Stromal cell of bone marrow (primary cell): ENCODE data around the gene SPTBN1.

ENCODE experiments used
- DNase-seq: peaks from one replicate; pipeline ENCODE4 v3.0.0-alpha.2; 2012; ENCODE audit warnings: low read depth

SPTBN1 gene

GRCh38 chr2:54591551-54591950 is 135.4 kb downstream of the SPTBN1 start:
- no peak for DNase-seq

GRCh38 chr2:54593249-54593648 is 137.1 kb downstream of the SPTBN1 start:
- DNase-seq: no peak

- DNase-seq: no peak
These were observed 137.9 kb downstream of the SPTBN1 start for GRCh38 chr2:54594048-54594447.

GRCh38 chr2:54595161-54595803 is 139.2 kb downstream of the SPTBN1 start:
- DNase-seq: no peak

- no peak for DNase-seq
These were observed 140.1 kb downstream of the SPTBN1 start for GRCh38 chr2:54595999-54596902.

- no peak for DNase-seq
These were observed 141.2 kb downstream of the SPTBN1 start for GRCh38 chr2:54597153-54597848.

GRCh38 chr2:54598347-54599325 is 142.5 kb downstream of the SPTBN1 start:
- no peak for DNase-seq

- no peak for DNase-seq
These were observed 143.2 kb downstream of the SPTBN1 start for GRCh38 chr2:54599326-54599710.

GRCh38 chr2:54599914-54600313 is 143.8 kb downstream of the SPTBN1 start:
- DNase-seq: no peak

GRCh38 chr2:54601339-54601738 is 145.2 kb downstream of the SPTBN1 start:
- no peak for DNase-seq

GRCh38 chr2:54602736-54603322 is 146.7 kb downstream of the SPTBN1 start:
- DNase-seq: no peak

GRCh38 chr2:54603357-54603756 is 147.2 kb downstream of the SPTBN1 start:
- no peak for DNase-seq

- DNase-seq: no peak
These were observed 147.7 kb downstream of the SPTBN1 start for GRCh38 chr2:54603796-54604195.

GRCh38 chr2:54604871-54605270 is 148.7 kb downstream of the SPTBN1 start:
- DNase-seq: no peak

- DNase-seq: no peak
These were observed 149.7 kb downstream of the SPTBN1 start for GRCh38 chr2:54605836-54606235.

GRCh38 chr2:54606393-54606958 is 150.3 kb downstream of the SPTBN1 start:
- no peak for DNase-seq

- DNase-seq: no peak
These were observed 152.1 kb downstream of the SPTBN1 start for GRCh38 chr2:54608224-54608623.

- no peak for DNase-seq
These were observed 153.1 kb downstream of the SPTBN1 start for GRCh38 chr2:54609241-54609640.

GRCh38 chr2:54609647-54610046 is 153.5 kb downstream of the SPTBN1 start:
- no peak for DNase-seq

GRCh38 chr2:54610700-54611099 is 154.6 kb downstream of the SPTBN1 start:
- DNase-seq: no peak
